Stimulated activated CD8-positive, alpha-beta memory T cell treated with anti-CD3 and anti-CD28 coated beads, Interleukin-12 subunit alpha, Interleukin-12 subunit beta, amount 100 ng/mL, for 1 hour (primary cell): ENCODE data around the gene ECSCR.
"Not testable (repeated sequence)": the region's sequence is repeated elsewhere in the genome, so short reads cannot be mapped to it uniquely, and the experiment has no call there.

Source experiments
- DNase-seq: peaks from one replicate; pipeline ENCODE4 v3.0.0-alpha.2; 2020; ENCODE audit warnings: low read depth

The ECSCR gene

DNA sequence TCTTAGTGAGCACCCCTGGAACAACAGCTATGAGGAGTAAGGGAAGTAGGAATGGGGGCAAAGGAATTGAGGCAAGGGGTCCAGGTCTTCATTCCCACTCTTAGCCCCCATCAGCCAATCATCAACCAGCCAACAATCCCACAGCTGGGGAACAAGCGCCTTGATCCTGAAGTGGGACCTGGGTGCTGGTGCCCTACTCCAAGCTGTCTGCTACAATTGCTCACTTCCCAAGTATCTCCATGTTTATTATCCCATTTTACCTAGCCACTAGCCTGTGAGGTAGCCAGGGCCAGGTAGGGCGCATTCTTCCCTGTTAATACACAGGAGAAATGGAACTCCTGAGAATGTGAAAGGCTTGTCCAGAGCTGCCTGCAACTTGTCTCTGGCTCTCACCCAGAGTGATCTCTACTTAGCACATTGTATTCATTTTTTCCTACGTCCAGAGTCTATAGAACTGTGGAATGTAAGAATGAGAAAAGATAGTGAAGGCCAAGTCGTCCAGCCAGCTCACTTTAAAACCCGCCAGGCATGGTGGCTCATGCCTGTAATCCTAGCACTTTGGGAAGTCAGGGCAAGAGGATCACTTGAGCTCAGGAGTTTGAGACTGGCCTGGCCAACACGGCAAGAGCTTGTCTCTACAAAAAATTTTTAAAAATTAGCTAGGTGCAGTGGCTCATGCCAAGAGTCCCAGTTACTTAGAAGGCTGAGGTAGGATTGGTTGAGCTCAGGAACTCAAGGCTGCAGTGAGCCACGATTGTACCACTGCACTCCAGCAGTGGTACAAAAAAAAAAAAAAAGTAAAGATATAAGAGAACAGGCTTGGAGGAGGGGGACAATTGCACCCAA is 17.0 kb downstream of the ECSCR start:
- DNase-seq = no peak

DNA sequence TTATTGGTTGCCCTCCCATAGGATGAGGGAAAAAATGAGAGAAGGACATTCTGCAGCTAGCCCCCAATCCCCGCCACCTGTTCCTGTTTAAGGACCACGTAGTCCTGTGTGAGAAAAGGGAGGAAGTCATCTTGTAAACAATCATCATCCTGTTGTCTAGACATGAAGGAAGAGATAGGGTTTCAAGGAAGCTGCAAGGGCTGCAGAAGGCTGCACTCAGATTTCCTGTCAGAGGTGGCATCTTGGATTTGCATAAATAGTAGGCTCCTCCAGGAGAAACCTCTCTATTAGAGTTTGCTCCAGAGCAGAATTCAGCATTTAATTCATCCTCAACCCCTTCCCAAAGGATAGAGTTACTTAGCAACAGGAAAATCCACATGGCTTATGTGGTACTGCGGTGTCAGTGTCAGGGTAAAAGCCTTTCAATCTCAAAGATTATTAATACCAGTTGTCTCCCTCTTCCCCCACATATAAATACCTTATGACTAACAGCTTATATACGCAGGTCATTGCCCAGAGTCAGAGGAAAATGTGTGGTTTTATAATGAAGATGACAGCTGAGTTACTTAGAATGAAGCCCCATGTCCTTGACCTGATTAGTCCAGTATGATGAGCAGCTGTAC is 18.6 kb downstream of the ECSCR start:
- no peak for DNase-seq

DNA sequence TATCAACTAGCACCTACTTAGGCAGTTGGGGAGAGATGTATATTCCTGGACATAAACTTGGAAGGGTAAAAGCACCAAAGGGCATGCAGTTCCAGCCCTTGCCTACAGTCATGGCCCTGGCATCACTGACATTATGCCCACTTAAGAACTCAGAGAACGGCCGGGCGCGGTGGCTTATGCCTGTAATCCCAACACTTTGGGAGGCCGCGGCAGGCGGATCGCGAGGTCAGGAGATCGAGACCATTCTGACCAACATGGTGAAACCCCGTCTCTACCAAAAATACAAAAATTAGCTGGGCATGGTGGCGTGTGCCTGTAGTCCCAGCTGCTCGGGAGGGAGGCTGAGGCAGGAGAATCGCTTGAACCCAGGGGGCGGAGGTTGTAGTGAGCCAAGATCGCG is 22.1 kb downstream of the ECSCR start:
- DNase-seq = not testable (repeated sequence)

DNA sequence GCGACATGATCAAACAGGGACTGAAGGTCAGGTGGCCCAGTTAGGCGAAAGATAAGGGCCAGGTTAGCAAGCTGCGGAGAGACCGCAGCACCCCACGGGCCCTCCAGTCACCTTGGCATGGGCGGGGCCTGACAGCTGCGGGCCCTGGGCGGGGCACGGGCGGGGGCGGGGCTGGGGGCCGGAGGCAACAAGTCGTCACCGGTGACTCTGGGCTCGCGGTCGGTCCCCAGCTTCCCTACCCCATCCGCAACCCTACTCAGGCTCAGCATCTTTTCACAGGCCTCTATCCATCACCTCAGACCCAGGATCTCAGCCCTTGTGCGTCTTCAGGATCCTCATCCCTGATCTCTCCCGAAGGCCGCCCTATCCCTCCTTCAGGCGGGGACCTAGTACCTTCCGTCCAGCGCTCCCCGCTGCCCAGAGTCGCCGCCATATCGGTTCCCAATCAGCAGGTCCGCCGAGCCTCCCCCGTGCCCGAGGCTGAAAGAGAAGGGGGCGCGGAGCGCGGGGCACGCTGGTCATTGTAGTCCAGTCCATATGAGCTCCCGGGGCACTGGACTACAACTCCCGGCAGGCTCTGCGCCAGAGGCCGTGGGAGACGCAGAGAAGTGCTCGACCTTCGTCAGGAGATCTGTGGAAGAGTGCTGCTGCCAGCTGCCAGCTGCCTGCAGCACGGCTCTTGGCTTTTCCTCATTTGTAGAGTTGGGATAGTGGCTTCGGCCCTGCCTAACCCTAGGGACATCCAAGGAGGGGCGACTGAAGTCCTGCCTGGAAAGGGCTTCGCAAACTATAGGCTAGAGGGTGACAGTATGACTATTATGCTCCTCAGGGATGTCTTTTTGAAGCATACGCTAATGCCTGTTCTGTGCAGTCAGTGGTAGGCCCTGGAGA is 23.3 kb downstream of the ECSCR start, which contains the start of gene DNAJC18:
Gene DNAJC18, minus strand, starts transcription at position 513 of the 891 bp plus-strand sequence. Its CDS starts 80 bp downstream, at position 433.
- peak; percentile 77 for DNase-seq

DNA sequence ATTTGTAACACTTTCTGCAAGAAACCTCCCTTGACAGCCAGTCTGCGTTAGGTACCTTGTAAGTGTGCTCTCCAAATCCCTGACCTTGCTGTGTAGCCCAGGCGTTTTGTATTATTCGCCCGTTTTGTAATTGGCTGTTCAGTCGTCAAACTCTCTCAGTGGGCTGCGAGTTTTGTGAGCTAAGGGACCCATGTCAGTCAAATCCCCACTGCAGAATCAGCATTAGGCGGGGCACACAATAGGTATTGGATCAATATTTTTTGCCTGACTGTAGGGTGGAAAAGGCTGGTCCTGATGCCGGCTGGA is 23.9 kb downstream of the ECSCR start:
- DNase-seq = no peak

DNA sequence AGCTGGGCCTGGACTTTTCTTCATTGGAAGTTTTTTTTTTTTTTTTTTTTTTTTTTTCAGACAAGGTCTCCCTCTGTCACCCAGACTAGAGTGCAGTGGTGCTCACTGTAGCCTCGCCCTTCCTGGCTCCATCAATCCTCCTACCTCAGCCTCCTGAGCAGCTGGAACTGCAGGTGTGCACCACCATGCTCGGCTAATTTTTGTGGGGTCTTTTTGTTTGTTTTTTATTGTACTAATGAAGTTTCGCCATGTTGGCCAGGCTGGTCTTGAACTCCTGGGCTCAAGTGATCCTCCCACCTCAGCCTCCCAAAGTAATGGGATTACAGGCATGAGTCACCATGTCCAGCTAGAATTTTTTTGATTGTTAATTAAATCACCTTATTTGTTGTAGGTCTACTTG is 26.9 kb downstream of the ECSCR start:
- no peak for DNase-seq

DNA sequence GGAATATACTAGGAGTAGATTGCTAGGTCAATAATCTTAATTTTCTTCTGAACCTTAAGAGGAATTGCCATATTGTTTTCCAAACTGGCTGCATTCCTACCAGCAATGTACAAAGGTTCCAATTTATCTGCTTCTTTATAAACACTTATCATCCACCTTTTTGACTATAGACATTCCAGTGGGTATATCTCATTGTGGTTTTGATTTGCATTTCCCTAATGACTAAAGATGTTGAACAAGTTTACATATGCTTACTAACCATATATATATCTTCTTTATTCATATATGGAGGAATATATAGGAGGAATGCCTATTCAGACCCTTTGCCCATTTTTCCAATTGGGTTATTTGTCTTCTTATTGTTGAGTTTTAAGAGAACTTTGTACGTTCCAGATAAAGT is 30.8 kb downstream of the ECSCR start:
- no peak for DNase-seq

DNA sequence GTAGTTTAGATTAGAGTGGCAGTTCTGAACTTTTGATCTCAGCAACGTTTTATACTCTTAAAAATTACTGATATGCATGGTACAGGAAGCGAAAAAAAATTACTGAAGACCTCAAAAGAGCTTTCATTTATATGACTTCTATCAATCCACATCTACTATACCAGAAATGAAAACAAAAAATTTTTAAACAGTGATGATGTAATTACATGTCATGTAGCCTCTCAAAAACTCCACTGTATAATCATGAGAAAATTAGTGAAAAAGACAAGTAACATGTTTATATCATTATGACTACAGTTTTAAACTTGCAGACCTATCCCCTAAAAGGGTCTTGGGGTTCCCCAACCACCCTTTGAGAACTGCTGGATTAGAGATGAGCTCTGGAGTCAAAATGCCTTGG is 32.5 kb downstream of the ECSCR start:
- no peak for DNase-seq

DNA sequence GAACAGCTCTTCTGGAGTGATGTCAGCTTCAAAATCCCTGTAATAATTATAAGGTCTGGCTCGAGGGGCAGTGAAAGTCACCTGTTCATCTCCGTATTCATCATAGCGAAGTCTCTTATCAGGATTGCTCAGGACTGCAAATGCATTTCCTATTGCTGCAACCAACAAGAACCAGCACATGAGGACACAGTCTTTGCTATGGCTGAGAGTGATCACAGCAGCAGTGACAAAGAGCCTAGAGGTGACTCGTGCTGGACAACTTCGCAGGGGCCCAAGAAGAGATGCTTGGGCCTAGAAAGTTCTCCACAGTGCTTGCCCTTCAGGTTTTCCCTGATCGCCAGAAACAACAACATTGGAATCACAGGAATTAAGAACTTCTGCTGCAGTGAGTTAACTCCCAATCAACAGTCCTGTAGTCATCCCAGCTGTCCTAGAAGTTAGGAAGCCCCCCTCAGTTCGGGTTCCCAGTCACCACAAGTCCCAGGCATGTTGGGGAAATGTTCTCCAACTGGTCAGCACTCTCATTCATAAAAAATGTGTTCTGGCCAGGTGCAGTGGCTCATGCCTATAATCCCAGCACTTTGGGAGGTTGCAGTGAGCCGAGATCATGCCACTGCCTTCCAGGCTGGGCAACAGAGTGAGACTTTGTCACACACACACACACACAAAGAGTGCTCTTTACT is 36.2 kb downstream of the ECSCR start:
- no peak for DNase-seq

DNA sequence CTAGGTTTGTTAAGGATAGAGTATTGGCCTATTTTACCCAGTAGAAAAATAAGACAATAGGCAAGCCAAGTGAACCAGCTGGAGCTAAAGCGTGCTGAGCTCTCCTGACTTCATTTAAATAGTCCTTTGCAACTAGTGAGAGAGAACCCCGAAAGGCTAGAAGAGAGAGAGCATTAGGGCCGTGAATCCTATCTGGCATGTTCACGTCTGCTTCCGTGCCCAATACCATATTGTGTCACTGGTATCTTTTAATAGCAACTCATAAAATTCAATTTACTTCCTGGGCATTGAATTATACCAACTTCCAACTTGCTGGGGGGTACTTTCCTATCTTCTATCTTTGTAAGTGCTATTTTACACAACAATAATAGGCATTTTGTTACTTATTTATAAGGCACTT is 37.0 kb downstream of the ECSCR start:
- DNase-seq = no peak

DNA sequence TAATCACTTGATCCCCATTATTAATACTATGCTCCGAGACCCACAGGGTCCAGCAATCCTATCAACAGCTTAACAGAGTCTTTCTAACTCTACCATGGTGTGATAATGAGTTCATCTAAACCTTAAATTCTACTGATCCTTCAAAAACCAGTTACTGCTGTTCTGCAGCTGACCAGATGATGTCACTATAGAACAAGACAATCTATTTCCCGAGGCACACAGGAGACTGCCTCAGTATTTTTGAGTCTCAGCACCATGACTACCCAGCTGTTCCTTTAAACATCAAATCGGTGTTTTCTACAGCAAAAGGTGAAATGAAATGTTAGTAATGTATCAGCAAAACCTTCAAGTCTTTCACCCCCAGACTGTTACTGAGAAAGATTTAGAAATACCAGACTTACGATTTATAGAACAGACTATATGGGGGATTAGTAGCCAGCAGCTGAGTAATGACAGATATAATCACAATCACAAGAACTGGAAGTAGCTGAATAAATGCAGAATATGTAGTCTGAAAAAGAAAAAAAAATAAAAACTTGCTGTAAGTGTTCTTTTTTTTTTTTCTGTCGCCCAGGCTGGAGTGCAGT is 40.1 kb downstream of the ECSCR start:
- DNase-seq = peak; percentile 34

DNA sequence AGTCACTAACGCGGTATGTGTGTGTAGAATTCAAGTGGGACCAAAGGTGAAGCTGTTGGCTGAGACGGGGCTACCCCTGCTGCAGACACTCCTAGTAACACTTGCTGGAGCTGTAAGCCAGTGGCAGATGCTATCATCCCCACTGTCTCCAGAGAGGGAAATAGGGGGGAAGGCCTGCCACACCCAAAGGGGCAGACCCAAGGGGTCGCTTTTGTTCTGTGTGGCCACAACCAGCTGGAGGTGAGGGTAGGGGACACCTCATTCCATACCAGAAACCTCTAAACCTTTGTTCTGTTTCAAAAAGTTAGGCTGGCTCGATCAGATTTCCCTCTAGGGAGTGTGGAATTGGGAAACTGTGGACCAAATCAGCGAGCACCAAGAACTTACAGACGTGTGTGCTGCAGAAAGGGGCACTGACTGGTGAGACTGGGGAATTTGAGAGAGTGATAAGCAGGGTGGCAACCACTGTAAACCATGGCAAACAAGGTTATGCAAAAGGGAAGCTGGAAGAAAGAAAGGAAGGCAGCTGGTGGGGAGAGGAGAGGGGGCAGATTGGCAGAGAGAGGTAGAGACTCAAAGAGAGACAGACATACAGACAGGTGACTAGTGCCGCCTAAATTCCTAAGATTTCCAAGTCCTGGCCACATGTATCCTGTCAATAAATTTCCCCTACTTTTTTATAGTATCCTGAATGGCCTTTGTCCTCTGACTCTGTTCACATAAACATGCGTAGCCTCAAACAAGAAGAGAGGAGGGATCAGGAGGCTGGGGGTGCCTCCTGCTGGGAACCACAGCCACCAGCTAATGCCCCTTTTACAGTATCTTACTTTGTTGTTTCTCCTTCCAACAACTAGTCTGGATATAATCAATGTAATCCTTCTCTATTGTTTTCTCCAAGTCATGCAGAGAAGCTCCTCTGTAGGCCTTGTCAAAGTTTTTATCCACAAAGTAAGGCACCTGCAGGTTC is 43.0 kb downstream of the ECSCR start:
- DNase-seq = no peak

DNA sequence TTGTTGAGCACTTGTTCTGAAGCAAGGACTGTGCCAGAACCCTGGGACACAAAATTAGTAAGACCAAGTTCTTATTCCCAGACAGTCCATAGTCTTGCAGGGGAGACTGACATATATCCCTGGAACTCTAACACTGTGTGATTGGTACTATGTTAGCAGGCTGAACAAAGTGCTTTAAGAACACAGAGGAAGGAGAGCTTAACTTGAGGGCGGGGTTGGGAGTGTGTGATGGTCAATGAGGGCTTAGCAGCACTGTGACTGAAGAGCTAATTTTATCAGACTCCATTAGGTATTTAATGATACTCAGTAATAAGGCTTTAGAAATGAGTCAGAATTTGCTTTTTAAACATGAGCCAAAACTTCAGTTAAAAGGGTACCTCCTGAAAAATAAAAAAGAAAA is 43.8 kb downstream of the ECSCR start:
- no peak for DNase-seq

DNA sequence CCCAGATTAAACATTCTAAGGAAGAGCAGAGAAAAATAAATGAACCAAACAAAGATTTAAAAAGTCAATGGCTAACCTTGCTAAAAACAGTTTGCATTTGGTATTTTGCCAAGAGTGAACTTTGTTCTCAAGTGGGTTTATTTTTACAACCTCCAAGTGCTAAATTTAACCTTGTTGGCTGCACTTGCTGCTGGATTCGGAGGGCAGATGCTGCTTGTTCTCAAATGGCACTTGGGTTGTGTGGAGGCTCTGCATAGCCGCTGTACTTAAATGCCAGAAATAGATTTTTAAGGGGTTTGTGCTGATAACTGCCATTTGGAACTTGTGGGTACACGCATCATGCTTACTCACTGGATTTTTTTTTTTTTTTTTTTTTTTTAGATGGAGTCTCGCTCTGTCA is 45.3 kb downstream of the ECSCR start:
- DNase-seq = no peak

DNA sequence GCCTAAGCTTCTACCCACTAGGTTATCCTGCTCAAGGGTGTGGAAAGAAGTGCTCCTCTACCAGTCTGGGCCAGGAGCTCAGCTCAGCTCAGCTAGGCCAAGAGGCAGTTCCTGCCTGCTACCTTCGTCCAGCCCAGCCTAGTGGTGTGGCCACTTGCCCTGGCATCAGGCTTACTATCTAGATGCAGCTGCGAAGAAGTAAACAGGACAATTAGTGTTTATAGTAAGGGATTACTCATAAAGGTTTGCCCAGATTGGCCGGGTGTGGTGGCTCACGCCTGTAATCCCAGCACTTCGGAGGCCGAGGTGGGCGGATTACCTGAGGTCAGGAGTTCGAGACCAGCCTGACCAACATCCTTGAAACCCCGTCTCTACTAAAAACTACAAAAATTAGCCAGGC is 45.9 kb downstream of the ECSCR start:
- DNase-seq = no peak

DNA sequence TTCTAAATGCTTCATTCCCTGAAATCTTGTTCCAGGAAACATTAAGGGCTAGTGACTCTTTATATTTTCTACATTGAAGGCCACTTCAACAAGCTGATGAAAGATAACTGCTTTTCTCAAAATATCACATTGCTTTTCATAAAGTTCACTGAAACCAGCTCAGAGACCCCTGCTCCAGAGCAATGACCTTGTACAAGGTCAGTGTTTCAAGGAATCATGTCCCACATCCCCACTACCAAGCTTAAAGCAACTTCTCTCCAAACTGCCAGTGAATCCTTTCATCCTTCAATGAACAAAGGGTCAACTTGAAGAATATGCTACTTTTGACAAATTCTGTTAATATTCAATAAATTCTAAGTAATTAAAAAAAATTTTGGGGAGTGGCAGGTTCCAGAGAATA is 46.7 kb downstream of the ECSCR start:
- DNase-seq = no peak

DNA sequence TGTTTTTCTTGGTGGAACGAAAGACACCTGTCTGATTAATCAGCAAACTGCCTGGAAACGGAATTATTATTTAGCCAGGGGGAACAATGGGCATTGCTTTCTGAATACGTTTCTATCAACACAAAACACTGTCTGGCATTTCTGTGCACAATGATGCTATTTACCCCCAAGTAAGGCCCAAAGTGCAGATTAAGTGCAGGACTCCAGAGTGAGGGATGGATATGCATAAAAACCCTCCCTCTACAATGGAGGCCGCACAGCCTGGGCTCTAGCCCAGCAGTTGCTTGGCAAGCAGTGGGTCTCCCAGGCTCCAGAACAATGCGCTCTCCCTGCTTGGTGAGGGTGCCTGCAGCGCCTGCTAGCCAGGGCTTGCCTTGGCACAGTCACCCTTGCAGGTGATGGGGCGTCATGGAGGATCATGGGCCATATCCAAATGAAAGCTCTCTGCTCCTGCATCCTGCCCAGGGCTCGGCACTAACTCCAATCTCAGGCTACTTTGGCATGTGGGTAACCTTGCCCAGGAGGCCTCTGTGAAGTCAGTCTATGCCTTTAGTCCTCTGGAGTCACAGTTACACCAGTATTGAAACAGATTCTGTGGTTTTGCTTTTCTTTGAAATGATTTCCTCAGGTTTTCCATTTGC is 47.2 kb downstream of the ECSCR start:
- no peak for DNase-seq

DNA sequence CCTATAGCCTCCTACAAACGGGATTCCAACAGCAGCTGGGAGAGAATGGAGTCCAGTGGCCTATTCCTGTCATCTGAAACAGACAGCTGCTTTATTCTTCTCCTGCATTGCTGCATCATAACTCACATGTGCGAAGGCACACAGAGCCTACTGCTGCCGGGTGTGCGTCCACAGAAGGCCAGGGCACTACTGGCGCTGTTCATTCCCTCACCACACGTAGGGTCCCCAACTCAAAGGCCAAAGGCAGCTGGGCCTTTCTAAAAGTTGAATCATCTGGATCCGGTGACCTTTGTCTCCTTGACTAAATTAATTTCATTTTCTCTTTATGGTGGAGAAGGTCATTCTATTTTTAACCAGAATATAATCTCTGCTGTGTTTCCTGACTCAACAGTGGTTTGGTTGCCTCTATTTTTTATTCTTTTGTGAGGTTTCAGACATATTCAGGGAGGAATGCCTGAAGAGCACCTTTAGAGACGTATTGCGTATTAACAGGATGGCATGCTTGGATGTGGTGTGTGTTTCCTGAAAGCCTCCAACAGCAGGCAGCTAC is 47.9 kb downstream of the ECSCR start:
- no peak for DNase-seq

DNA sequence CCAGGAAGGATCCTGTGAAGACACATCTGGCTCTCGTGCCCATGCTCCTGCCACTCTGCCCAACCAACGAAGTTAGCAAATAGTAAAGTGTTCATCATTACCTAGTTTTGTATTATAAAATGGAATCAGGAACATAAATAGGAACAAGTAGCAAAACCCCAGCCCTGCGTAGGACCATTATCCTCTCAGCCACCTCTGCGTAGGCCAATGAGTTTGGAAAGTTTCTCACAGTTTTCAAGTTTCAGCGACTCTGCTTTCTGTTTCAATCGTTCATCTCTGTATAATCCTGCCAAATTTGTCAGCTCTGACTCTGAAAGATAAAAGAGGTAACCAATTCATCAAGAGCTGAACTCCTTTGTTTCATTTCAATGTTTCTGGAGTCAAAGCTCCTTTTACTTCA is 48.6 kb downstream of the ECSCR start:
- no peak for DNase-seq

DNA sequence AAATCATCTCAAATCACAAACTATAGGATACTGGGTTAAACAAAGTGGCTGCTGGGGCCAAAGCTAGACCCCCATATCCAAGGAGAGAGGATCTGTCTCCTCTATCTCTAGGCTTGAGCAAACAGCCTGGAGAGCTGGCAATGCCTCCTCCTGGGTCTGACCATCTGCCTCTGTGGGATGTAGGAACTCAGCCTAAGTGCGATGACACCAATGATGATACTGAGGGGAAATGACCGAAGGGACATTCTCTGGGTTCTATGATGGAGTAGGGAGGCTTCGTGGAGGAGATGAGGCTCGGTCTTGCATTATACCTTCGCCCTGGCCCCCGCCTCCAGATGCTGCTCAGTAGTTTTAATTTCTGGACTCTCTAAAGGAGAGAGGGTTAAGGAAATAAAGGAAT is 49.4 kb downstream of the ECSCR start:
- DNase-seq = no peak
